Activated CD4-positive, alpha-beta memory T cell treated with anti-CD3 and anti-CD28 coated beads for 36 hours (primary cell): ENCODE data around the gene HDAC5. TPM values are rescaled to one million over a fixed set of nuclear protein-coding genes. Genes with fewer than 3 reads are reported as not detected.

Experiments
- CTCF ChIA-PET: fragments of 350-600 bp; sonication (Branson Sonifier 250); formaldehyde crosslinking; loops from one replicate; lab custom pipeline; 2021; ENCODE audit warnings: antibody characterized with exemption, inconsistent platforms; lab: Charles Lee
- POLR2A ChIA-PET: fragments of 350-600 bp; sonication (Branson Sonifier 250); formaldehyde crosslinking; loops from one replicate; lab custom pipeline; 2021; ENCODE audit warnings: antibody characterized with exemption; lab: Charles Lee
- DNase-seq: peaks from one replicate; pipeline ENCODE4 v3.0.0-alpha.2; 2020
- H3K27ac Mint-ChIP-seq: one replicate; pipeline ENCODE4 v1.8.0; 2021; ENCODE audit warnings: mixed read lengths
- H3K27me3 Mint-ChIP-seq: one replicate; pipeline ENCODE4 v1.8.0; 2021; ENCODE audit warnings: mixed read lengths
- H3K36me3 Mint-ChIP-seq: one replicate; pipeline ENCODE4 v1.8.0; 2021; ENCODE audit warnings: mixed read lengths
- H3K4me1 Mint-ChIP-seq: one replicate; pipeline ENCODE4 v1.8.0; 2021; ENCODE audit warnings: low read depth, mixed read lengths
- H3K4me3 Mint-ChIP-seq: one replicate; pipeline ENCODE4 v1.8.0; 2021; ENCODE audit warnings: mild to moderate bottlenecking, mixed read lengths
- H3K9me3 Mint-ChIP-seq: one replicate; pipeline ENCODE4 v1.8.0; 2021; ENCODE audit warnings: mixed read lengths
- intact Hi-C: fragments of 100-400 bp; cut with micrococcal nuclease; formaldehyde crosslinking; loops from one replicate; pipeline ENCODE4 v1.15.1; 2023
- total RNA-seq, 2 experiments: library from RNA; stranded (reverse); gene quantifications; one replicate each; pipeline ENCODE4 v1.2.3, GENCODE V29; 2021

HDAC5 gene
- total RNA-seq, 2 experiments from 2014 or later: 18.0 to 19.0 TPM

GRCh38 chr17:44117351-44117750 lies 6.1 kb downstream of the HDAC5 start:
- H3K36me3 Mint-ChIP-seq: no peaks in the 10 kb centered on the region
- H3K4me3 Mint-ChIP-seq: no peak overlapping the region
- H3K27me3 Mint-ChIP-seq: no peaks in the 10 kb centered on the region
- no peaks in the 10 kb centered on the region for H3K9me3 Mint-ChIP-seq
- no peak overlapping the region for H3K27ac Mint-ChIP-seq
- CTCF ChIA-PET: interaction anchor here (0.6 to 0.9 kb wide), 2 partner anchors 32 to 34 kb away, joined by 3 read pairs; no protein-coding TSS in a partner anchor
- intact Hi-C loops: no loop called here
- DNase-seq: no peak
- peaks cover 23% of the 10 kb centered on the region for H3K4me1 Mint-ChIP-seq
- POLR2A ChIA-PET: no interaction called here

- CTCF ChIA-PET: interaction anchor here (0.6 to 1.7 kb wide), 16 partner anchors 8 to 237 kb away, joined by 3 to 8 read pairs (median 3); partner anchors contain the start of genes HDAC5 and LSM12
- DNase-seq: peak; percentile 30
- no peaks in the 10 kb centered on the region for H3K9me3 Mint-ChIP-seq
- H3K4me1 Mint-ChIP-seq: peaks cover 22% of the 10 kb centered on the region
- no peak overlapping the region for H3K4me3 Mint-ChIP-seq
- H3K27ac Mint-ChIP-seq: no peak overlapping the region
- H3K36me3 Mint-ChIP-seq: no peaks in the 10 kb centered on the region
- POLR2A ChIA-PET: interaction anchor here (1.7 kb wide), 1 partner anchor 8 kb away, joined by 6 read pairs; the partner anchor contains the start of gene HDAC5
- no peaks in the 10 kb centered on the region for H3K27me3 Mint-ChIP-seq
- intact Hi-C loops: no loop called here
Observed at GRCh38 chr17:44115585-44116415, 7.6 kb downstream of the HDAC5 start.

GRCh38 chr17:44113868-44114840 lies 9.3 kb downstream of the HDAC5 start:
- H3K27me3 Mint-ChIP-seq: no peaks in the 10 kb centered on the region
- ChIA-PET POLR2A (interaction anchor here (1.7 kb wide), 1 partner anchor 9 kb away, joined by 6 read pairs; the partner anchor contains the start of gene HDAC5), CTCF (interaction anchor here (1.1 to 1.6 kb wide), 2 partner anchors 10 to 170 kb away, joined by 4 to 7 read pairs; partner anchors contain the start of gene HDAC5)
- peaks cover 15% of the 10 kb centered on the region for H3K4me1 Mint-ChIP-seq
- H3K27ac Mint-ChIP-seq: no peak overlapping the region
- H3K4me3 Mint-ChIP-seq: no peak overlapping the region
- no peak for DNase-seq
- no peaks in the 10 kb centered on the region for H3K36me3 Mint-ChIP-seq
- intact Hi-C loops: no loop called here
- H3K9me3 Mint-ChIP-seq: no peaks in the 10 kb centered on the region

GRCh38 chr17:44113382-44113781 lies 10.1 kb downstream of the HDAC5 start:
- ChIA-PET CTCF (no interaction called here), POLR2A (no interaction called here)
- H3K4me1 Mint-ChIP-seq: peaks cover 15% of the 10 kb centered on the region
- DNase-seq: no peak
- no peak overlapping the region for H3K4me3 Mint-ChIP-seq
- no peaks in the 10 kb centered on the region for H3K27me3 Mint-ChIP-seq
- intact Hi-C loops: no loop called here
- H3K27ac Mint-ChIP-seq: no peak overlapping the region
- H3K36me3 Mint-ChIP-seq: no peaks in the 10 kb centered on the region
- H3K9me3 Mint-ChIP-seq: no peaks in the 10 kb centered on the region

- intact Hi-C loops: no loop called here
- no peaks in the 10 kb centered on the region for H3K27me3 Mint-ChIP-seq
- H3K36me3 Mint-ChIP-seq: no peaks in the 10 kb centered on the region
- no peak for DNase-seq
- CTCF ChIA-PET: interaction anchor here (1.1 kb wide), 2 partner anchors 29 to 38 kb away, joined by 3 to 4 read pairs; no protein-coding TSS in a partner anchor
- peaks cover 15% of the 10 kb centered on the region for H3K4me1 Mint-ChIP-seq
- H3K27ac Mint-ChIP-seq: no peak overlapping the region
- no peaks in the 10 kb centered on the region for H3K9me3 Mint-ChIP-seq
- no peak overlapping the region for H3K4me3 Mint-ChIP-seq
- POLR2A ChIA-PET: interaction anchor here (1.5 kb wide), 1 partner anchor 11 kb away, joined by 3 read pairs; the partner anchor contains the start of gene HDAC5
Observed at GRCh38 chr17:44112284-44113280, 10.9 kb downstream of the HDAC5 start.

- H3K4me1 Mint-ChIP-seq: peaks cover 15% of the 10 kb centered on the region
- POLR2A ChIA-PET: interaction anchor here (1.5 kb wide), 1 partner anchor 12 kb away, joined by 3 read pairs; the partner anchor contains the start of gene HDAC5
- CTCF ChIA-PET: interaction anchor here (1.1 kb wide), 2 partner anchors 28 to 39 kb away, joined by 3 to 4 read pairs; no protein-coding TSS in a partner anchor
- no peaks in the 10 kb centered on the region for H3K27me3 Mint-ChIP-seq
- H3K27ac Mint-ChIP-seq: no peak overlapping the region
- DNase-seq: no peak
- H3K36me3 Mint-ChIP-seq: no peaks in the 10 kb centered on the region
- no peaks in the 10 kb centered on the region for H3K9me3 Mint-ChIP-seq
- intact Hi-C loops: no loop called here
- no peak overlapping the region for H3K4me3 Mint-ChIP-seq
Observed at GRCh38 chr17:44111777-44112176, 11.7 kb downstream of the HDAC5 start.

- Mint-ChIP-seq H3K4me1 (peaks cover 15% of the 10 kb centered on the region), H3K36me3 (no peaks in the 10 kb centered on the region), H3K27me3 (no peaks in the 10 kb centered on the region), H3K27ac (no peak overlapping the region), H3K9me3 (no peaks in the 10 kb centered on the region), H3K4me3 (no peak overlapping the region)
- ChIA-PET POLR2A (interaction anchor here (0.9 kb wide), 1 partner anchor 11 kb away, joined by 3 read pairs; no protein-coding TSS in a partner anchor), CTCF (interaction anchor here (1.1 kb wide), 2 partner anchors 27 to 40 kb away, joined by 3 to 4 read pairs; no protein-coding TSS in a partner anchor)
- intact Hi-C loops: no loop called here
- peak; percentile 64 for DNase-seq
Observed at GRCh38 chr17:44110823-44111633, 12.4 kb downstream of the HDAC5 start.

- H3K27ac Mint-ChIP-seq: no peak overlapping the region
- intact Hi-C loops: no loop called here
- DNase-seq: no peak
- no peaks in the 10 kb centered on the region for H3K9me3 Mint-ChIP-seq
- H3K36me3 Mint-ChIP-seq: no peaks in the 10 kb centered on the region
- ChIA-PET CTCF (no interaction called here), POLR2A (no interaction called here)
- no peak overlapping the region for H3K4me3 Mint-ChIP-seq
- peaks cover 15% of the 10 kb centered on the region for H3K4me1 Mint-ChIP-seq
- H3K27me3 Mint-ChIP-seq: no peaks in the 10 kb centered on the region
Observed at GRCh38 chr17:44110011-44110686, 13.3 kb downstream of the HDAC5 start.

- Mint-ChIP-seq H3K27me3 (no peaks in the 10 kb centered on the region), H3K9me3 (no peaks in the 10 kb centered on the region), H3K4me3 (no peak overlapping the region), H3K36me3 (no peaks in the 10 kb centered on the region), H3K4me1 (peaks cover 15% of the 10 kb centered on the region), H3K27ac (no peak overlapping the region)
- intact Hi-C loops: no loop called here
- POLR2A ChIA-PET: no interaction called here
- CTCF ChIA-PET: no interaction called here
- no peak for DNase-seq
Observed at GRCh38 chr17:44109312-44109630, 14.2 kb downstream of the HDAC5 start.
